HT1080 (cell line): ENCODE results near the gene HCAR3. TPM values are rescaled to one million over a fixed set of nuclear protein-coding genes. Genes with fewer than 3 reads are reported as not detected.
"Not testable (repeated sequence)": the region's sequence is repeated elsewhere in the genome, so short reads cannot be mapped to it uniquely, and the experiment has no call there.

Experiments used
- DNase-seq: peaks from one replicate; pipeline ENCODE4 v3.0.0-alpha.2; 2015; ENCODE audit warnings: low read depth
- small RNA-seq: library from RNA; depleted of rRNA; stranded (forward); fragments of <200 nt; gene quantifications from one replicate; pipeline ENCODE3, GENCODE V24; 2014
- total RNA-seq: library from RNA; depleted of rRNA; stranded (reverse); fragments of >200 nt; shearing (Covaris generic); gene quantifications from 2 replicates; pipeline ENCODE4 v1.2.3, GENCODE V29; 2014; rRNA removed

HCAR3 gene
- total RNA-seq, 1 experiment from 2014 or later = not detected

DNA sequence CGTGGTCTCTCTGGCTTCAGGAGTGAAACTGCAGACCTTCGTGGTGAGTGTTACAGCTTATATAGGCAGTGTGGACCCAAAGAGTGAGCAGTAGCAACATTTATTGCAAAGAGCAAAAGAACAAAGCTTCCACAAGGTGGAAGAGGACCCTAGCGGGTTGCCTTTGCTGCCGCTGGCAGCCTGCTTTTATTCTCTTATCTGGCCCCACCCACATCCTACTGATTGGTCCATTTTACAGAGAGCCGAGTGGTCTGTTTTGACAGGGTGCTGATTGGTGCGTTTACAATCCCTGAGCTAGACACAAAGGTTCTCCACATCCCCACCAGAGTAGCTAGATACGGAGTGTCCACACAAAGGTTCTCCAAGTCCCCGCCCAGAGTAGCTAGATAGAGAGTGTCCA, 40.6 kb downstream of the HCAR3 start:
- DNase-seq = not testable (repeated sequence)

DNA sequence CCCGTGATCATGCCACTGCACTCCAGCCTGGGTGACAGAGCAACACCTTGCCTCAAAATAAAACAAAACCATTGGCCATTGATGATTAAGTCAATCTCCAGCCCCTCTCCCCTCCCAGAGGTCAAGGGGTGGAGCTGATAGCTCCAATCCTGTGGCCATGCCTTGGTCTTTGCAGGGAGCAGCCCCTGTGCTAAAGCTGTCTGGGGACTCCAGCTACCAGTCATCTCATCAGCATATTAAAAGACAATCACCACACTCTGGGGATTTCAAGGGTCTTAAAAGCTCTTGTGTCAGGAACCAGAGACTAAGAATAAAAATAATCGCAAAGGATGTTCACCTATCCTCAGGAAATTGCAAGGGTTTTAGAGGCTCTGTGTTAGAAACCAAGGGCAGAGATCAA, 44.1 kb downstream of the HCAR3 start:
- DNase-seq = no peak

DNA sequence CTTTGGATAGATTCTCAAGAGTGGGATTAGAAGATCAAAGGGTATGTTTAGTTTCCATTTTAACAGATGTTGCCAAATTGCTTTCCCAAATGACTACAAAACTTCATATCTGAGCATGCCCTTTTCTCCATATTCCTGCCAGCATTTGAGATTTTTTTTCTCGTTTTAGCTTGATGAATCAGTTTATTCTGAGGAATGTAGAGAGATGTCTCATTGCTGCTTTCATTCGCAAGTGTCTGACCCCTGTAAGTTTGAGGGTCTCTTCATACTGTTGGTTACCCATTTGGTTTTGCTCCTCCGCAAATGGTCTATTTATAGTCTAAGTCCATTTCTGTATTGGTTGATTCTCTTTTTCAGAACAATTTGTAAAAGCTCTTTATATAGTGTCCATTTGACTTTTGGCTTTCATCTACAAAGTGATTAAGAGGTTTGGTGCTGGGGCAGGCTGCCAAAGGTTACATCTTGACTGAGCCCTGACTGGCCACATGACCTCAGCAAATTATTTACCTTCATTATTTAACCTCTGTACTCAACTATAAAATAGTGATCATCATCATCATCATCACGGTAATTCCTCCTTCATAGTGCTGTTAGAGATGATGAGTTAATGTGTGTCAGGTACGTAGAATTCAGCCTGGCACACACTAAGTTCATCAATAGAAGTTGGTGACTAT, 47.1 kb downstream of the HCAR3 start:
- DNase-seq = peak; percentile 10

DNA sequence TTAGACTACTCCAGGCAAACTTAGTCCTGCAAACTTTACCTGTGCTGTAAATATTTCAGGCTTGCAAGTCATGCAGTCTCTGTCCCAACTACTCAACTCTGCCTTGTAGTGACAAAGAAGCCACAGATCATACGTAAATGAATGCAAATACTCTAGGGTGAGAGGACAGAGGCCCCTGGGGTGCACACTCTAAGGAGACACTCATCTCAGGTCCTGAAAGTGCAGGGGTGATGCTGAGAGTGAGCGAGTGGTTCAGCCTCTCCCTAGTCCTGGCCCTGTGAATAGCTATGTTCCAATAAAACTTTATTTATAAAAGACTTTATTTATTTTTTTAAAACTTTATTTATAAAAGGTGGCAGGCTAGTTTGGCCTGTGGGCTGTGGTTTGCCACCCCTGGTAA, 48.3 kb downstream of the HCAR3 start:
- no peak for DNase-seq

DNA sequence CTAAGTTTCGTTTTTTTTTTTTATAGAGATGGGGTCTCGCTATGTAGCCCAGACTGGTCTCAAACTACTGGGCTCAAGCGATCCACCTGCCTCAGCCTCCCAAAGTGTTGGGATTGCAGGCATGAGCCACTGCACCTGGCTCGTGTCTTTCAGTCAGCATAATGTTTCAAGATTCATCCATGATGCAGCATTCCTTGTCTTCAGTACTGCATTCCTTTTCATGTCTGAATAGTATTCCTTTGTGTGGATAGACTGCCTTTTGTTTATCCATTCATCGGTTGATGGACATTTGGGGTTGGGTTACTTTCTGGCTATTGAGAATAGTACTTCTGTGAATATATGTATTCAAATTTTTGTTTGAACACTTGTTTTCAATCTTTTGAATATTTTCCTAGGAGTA, 50.9 kb downstream of the HCAR3 start:
- DNase-seq = no peak

DNA sequence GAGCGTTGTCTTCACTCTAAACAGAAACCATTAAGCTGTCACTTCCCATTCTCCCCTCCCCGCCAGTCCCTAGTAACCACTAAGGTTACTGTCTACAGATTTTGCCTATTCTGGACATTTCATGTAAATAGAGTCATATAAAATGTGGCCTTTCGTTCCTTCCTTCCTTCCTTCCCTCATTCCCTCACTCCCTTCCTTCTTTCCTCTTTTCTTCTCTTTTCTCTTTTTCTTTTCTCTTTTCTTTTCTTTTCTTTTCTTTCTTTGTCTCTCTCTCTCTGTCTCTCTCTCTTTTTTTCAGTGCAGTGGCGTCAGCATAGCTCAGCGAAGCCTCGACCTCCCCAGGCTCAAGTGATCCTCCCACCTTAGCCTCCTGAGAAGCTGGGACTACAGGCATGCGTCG, 51.3 kb downstream of the HCAR3 start:
- DNase-seq = no peak

Small RNA genes within 50 kb of the gene (small RNA-seq; reads per million reads assigned to genes)
- not detected for gene AC026333.2

Other genes starting within 250 kb of the HCAR3 start
- 15.9 and 19.6 TPM in 2 replicates for gene ZCCHC8, start 215.9 kb downstream of the HCAR3 start, total RNA-seq
- 42.0 and 46.2 TPM in 2 replicates for gene RSRC2, start 189.9 kb downstream of the HCAR3 start, total RNA-seq
- gene KNTC1, start 189.6 kb downstream of the HCAR3 start, total RNA-seq = 34.0 and 42.3 TPM in 2 replicates
- gene HCAR2, start 13.5 kb downstream of the HCAR3 start, total RNA-seq = not detected in 2 replicates
- 0.02 TPM in 1 of 2 replicates, not detected in the other for gene HCAR1, start 14.0 kb upstream of the HCAR3 start, total RNA-seq
- 55.3 and 56.4 TPM in 2 replicates for gene DENR, start 36.0 kb upstream of the HCAR3 start, total RNA-seq
- 0.13 and 0.40 TPM in 2 replicates for gene CCDC62, start 57.8 kb upstream of the HCAR3 start, total RNA-seq
- 30.1 and 46.1 TPM in 2 replicates for gene HIP1R, start 118.6 kb upstream of the HCAR3 start, total RNA-seq
- 62.9 and 87.4 TPM in 2 replicates for gene VPS37B, start 179.3 kb upstream of the HCAR3 start, total RNA-seq
- 23.0 and 32.8 TPM in 2 replicates for gene ABCB9, start 249.7 kb upstream of the HCAR3 start, total RNA-seq